ENCODE measurements around the gene SLAMF1.

DNA sequence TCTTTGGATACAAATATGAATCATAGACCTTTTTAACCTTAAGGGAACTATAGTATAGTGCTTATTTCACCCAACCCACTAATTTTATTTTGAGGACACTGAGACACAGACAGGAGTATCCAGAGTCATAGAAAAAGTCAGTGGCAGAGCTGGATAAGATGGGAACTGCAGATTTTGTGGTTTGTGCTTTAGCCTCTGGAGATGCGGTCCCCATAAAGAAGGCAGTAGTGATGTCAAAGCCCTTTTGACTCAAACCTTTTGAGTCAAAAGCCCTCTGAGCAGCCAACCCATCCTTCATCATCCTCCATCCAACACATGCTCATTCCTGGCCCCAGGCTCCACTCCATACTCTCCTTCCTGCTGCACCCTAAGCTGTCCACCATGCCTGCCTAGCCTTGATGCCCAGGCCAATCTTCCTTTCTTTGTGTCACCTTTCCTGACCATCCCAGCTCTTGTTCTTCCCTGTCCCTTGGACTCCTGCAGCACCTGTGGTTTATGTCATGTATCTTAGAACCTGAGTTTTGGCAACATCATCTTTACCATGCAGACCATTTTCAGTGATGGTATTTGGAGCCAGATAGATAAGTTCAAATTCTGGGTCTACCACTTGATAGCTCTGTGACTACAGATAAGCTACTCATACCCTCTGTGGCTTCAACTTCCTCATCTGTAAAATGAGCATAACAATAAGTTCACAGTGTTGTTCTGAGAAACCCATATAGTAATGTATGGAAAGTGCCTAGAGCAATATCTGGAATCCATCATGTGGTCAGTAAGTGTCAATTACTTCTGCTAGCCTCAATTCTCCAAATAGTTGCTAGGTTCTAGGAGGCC, 20.1 kb downstream of the SLAMF1 start:
- TF ChIP-seq GATA3 (IDR thresholded peaks at IDR 0.05; ENCODE audit: low read depth, low read length) (no peak), GATA2 (IDR thresholded peaks at IDR 0.05; ENCODE audit: low read depth, low read length) (no peak)
